HepG2 (cell line): ENCODE measurements around the gene DMAC2L. TPM values are rescaled to one million over a fixed set of nuclear protein-coding genes. Genes with fewer than 3 reads are reported as not detected.

Experiments
- ARNT2 ChIP-seq: sonication (generic); formaldehyde crosslinking; IDR thresholded peaks from 2 replicates; pipeline ENCODE4 v1.8.0; 2022; ENCODE audit warnings: mild to moderate bottlenecking, low read depth, missing genetic modification reagents, moderate library complexity
- CHD2 ChIP-seq: IDR thresholded peaks from 2 replicates; pipeline ENCODE4 v1.6.1; 2011; ENCODE audit warnings: low read depth, low read length, improper control_type of control experiment
- EHMT2 ChIP-seq: fragments of 200-600 bp; sonication (generic); IDR thresholded peaks from 2 replicates; pipeline ENCODE4 v1.7.0; 2017; ENCODE audit warnings: antibody characterized with exemption, low read depth, low read length, borderline replicate concordance
- GATAD1 ChIP-seq: IDR thresholded peaks from 2 replicates; pipeline ENCODE4 v1.6.1; 2016; ENCODE audit warnings: missing genetic modification reagents, missing compliant biosample characterization
- HDAC2 ChIP-seq: sonication (generic); formaldehyde crosslinking; IDR thresholded peaks from 2 replicates; pipeline ENCODE4 v1.4.0; 2020; ENCODE audit warnings: missing genetic modification reagents
- KLF9 ChIP-seq: IDR thresholded peaks from 2 replicates; pipeline ENCODE4 v1.6.1; 2016; ENCODE audit warnings: low read depth
- MIER2 ChIP-seq: IDR thresholded peaks from 2 replicates; pipeline ENCODE4 v1.6.1; 2016; ENCODE audit warnings: missing biosample characterization, missing genetic modification reagents
- RBFOX2 ChIP-seq: fragments of 200-400 bp; formaldehyde crosslinking; IDR thresholded peaks from 2 replicates; pipeline ENCODE4 v1.6.1; 2017; ENCODE audit warnings: low read depth, mild to moderate bottlenecking, low read length
- TEAD3 ChIP-seq: optimal IDR thresholded peaks from 2 replicates; pipeline ENCODE3; 2016; ENCODE audit warnings: borderline replicate concordance
- ZNF124 ChIP-seq: sonication (generic); formaldehyde crosslinking; IDR thresholded peaks from 2 replicates; pipeline ENCODE4 v1.4.0; 2020; ENCODE audit warnings: missing genetic modification reagents
- ZNF343 ChIP-seq: sonication (generic); formaldehyde crosslinking; IDR thresholded peaks from 2 replicates; pipeline ENCODE4 v1.4.0; 2020; ENCODE audit warnings: mild to moderate bottlenecking, missing genetic modification reagents
- ZSCAN12 ChIP-seq: sonication (generic); formaldehyde crosslinking; IDR thresholded peaks from 2 replicates; pipeline ENCODE4 v1.9.0; 2021; ENCODE audit warnings: mild to moderate bottlenecking, missing genetic modification reagents
- polyA plus RNA-seq, 8 experiments: library from polyadenylated mRNA; depleted of rRNA in 3 of 8; stranded (reverse) in 7 of 8; unstranded in 1 of 8; fragments of >200 nt; fragmentation: Illumina TruSeq in 4 of 8; extraction: Trizol in 4 of 8; gene quantifications; 2 replicates each; pipeline versions ENCODE4 v1.2.1 to v1.2.3, GENCODE V29; 2011 to 2016; ENCODE audit warnings: low read depth in 4 of 8, missing spikeins in 1 of 8, mixed read lengths in 1 of 8; ENCODE audit not compliant: insufficient read depth in 1 of 8
- total RNA-seq, 5 experiments: library from RNA; depleted of rRNA; stranded (reverse); fragments of >200 nt; fragmentation: Illumina TruSeq; extraction: Trizol; gene quantifications; 2 replicates each; pipeline ENCODE4 v1.2.3, GENCODE V29; 2016; ENCODE audit warnings: low read depth in 1 of 5
- TF ChIP-seq, protein P1 (sequence below): sonication (generic); formaldehyde crosslinking; IDR thresholded peaks from 2 replicates; pipeline ENCODE4 v1.5.0; 2020; ENCODE audit warnings: mild to moderate bottlenecking, missing genetic modification reagents, borderline replicate concordance
- TF ChIP-seq, protein P2 (sequence below): sonication (generic); formaldehyde crosslinking; IDR thresholded peaks from 2 replicates; pipeline ENCODE4 v1.8.0; 2022; ENCODE audit warnings: mild to moderate bottlenecking, missing genetic modification reagents, borderline replicate concordance
- TF ChIP-seq, protein P3 (sequence below): sonication (generic); formaldehyde crosslinking; IDR thresholded peaks from 2 replicates; pipeline ENCODE4 v1.8.1; 2023; ENCODE audit warnings: mild to moderate bottlenecking, missing genetic modification reagents
- TF ChIP-seq, protein P4 (sequence below): sonication (generic); formaldehyde crosslinking; IDR thresholded peaks from 2 replicates; pipeline ENCODE4 v1.8.1; 2022; ENCODE audit warnings: low read depth, mild to moderate bottlenecking, missing genetic modification reagents
- TF ChIP-seq, protein P5 (sequence below): sonication (generic); formaldehyde crosslinking; IDR thresholded peaks from 2 replicates; pipeline ENCODE4 v1.5.0; 2020; ENCODE audit warnings: mild to moderate bottlenecking, missing genetic modification reagents, moderate library complexity

The DMAC2L gene
- total and polyA plus RNA-seq, 2 of the 13 experiments (the other 11 are each of a cell fraction or from before 2014, with no cell fraction given), result 19.4 to 23.2 TPM

DNA sequence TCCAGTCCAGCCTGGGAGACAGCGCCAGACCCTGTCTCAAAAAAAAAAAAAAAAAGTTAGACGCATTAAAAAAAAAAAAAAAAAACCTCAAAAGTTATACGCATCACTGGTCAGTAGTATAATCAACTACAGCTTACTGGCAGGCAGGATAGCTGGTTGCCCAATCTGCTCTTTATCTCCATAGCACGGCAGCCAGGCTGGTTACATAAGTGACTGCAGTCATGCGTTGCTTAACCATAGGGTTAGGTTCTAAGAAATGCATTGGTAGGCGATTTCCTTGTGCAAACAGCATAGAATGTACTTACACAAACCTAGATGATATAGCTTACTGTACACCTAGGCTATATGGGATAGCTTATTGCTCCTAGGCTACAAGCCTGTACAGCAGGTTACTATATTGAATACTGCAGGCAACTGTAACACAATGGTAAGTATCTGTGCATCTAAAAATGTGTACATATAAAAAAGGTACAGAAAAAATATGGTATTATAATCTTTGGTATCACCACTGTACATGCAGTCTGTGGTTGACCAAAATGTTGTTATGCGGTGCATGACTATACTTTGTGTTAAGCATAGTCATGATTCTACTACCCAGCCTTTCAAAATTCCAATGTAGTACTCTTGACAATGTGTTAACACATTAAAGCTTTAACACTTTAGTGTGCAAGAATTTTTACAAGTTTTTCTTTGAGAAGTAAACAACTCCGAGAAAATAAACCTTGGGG is 8.2 kb upstream of the DMAC2L start (continued):
- TF ChIP-seq ZNF343 (no peak), KLF9 (CRISPR knock-in tag) (no peak), HDAC2 (CRISPR knock-in tag) (peak; percentile 87), ZSCAN12 (CRISPR knock-in tag) (no peak), GATAD1 (CRISPR knock-in tag) (peak; percentile 49; the same call in 1 of the 2 replicates), MIER2 (CRISPR knock-in tag) (peak; percentile 40; the same call in 1 of the 2 replicates), EHMT2 (no peak; the same call in 1 of the 2 replicates), CHD2 (no peak), RBFOX2 (no peak), ZNF124 (no peak), ARNT2 (0 out of 2 replicates have a peak, but pooled peaks have one; percentile 28), TEAD3 (CRISPR knock-in tag) (peak; percentile 83)
- TF ChIP-seq, protein P1, sequence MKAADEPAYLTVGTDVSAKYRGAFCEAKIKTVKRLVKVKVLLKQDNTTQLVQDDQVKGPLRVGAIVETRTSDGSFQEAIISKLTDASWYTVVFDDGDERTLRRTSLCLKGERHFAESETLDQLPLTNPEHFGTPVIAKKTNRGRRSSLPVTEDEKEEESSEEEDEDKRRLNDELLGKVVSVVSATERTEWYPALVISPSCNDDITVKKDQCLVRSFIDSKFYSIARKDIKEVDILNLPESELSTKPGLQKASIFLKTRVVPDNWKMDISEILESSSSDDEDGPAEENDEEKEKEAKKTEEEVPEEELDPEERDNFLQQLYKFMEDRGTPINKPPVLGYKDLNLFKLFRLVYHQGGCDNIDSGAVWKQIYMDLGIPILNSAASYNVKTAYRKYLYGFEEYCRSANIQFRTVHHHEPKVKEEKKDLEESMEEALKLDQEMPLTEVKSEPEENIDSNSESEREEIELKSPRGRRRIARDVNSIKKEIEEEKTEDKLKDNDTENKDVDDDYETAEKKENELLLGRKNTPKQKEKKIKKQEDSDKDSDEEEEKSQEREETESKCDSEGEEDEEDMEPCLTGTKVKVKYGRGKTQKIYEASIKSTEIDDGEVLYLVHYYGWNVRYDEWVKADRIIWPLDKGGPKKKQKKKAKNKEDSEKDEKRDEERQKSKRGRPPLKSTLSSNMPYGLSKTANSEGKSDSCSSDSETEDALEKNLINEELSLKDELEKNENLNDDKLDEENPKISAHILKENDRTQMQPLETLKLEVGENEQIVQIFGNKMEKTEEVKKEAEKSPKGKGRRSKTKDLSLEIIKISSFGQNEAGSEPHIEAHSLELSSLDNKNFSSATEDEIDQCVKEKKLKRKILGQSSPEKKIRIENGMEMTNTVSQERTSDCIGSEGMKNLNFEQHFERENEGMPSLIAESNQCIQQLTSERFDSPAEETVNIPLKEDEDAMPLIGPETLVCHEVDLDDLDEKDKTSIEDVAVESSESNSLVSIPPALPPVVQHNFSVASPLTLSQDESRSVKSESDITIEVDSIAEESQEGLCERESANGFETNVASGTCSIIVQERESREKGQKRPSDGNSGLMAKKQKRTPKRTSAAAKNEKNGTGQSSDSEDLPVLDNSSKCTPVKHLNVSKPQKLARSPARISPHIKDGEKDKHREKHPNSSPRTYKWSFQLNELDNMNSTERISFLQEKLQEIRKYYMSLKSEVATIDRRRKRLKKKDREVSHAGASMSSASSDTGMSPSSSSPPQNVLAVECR, result peak; percentile 48; the same call in 1 of the 2 replicates
- TF ChIP-seq, protein P2, sequence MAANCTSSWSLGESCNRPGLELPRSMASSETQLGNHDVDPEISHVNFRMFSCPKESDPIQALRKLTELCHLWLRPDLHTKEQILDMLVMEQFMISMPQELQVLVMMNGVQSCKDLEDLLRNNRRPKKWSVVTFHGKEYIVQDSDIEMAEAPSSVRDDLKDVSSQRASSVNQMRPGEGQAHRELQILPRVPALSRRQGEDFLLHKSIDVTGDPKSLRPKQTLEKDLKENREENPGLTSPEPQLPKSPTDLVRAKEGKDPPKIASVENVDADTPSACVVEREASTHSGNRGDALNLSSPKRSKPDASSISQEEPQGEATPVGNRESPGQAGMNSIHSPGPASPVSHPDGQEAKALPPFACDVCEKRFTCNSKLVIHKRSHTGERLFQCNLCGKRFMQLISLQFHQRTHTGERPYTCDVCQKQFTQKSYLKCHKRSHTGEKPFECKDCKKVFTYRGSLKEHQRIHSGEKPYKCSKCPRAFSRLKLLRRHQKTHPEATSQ (CRISPR knock-in tag), result 0 out of 2 replicates have a peak, but pooled peaks have one; percentile 47
- TF ChIP-seq, protein P3, sequence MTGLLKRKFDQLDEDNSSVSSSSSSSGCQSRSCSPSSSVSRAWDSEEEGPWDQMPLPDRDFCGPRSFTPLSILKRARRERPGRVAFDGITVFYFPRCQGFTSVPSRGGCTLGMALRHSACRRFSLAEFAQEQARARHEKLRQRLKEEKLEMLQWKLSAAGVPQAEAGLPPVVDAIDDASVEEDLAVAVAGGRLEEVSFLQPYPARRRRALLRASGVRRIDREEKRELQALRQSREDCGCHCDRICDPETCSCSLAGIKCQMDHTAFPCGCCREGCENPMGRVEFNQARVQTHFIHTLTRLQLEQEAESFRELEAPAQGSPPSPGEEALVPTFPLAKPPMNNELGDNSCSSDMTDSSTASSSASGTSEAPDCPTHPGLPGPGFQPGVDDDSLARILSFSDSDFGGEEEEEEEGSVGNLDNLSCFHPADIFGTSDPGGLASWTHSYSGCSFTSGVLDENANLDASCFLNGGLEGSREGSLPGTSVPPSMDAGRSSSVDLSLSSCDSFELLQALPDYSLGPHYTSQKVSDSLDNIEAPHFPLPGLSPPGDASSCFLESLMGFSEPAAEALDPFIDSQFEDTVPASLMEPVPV (CRISPR knock-in tag), result 0 out of 2 replicates have a peak, but pooled peaks have one; percentile 36
- TF ChIP-seq, protein P4, sequence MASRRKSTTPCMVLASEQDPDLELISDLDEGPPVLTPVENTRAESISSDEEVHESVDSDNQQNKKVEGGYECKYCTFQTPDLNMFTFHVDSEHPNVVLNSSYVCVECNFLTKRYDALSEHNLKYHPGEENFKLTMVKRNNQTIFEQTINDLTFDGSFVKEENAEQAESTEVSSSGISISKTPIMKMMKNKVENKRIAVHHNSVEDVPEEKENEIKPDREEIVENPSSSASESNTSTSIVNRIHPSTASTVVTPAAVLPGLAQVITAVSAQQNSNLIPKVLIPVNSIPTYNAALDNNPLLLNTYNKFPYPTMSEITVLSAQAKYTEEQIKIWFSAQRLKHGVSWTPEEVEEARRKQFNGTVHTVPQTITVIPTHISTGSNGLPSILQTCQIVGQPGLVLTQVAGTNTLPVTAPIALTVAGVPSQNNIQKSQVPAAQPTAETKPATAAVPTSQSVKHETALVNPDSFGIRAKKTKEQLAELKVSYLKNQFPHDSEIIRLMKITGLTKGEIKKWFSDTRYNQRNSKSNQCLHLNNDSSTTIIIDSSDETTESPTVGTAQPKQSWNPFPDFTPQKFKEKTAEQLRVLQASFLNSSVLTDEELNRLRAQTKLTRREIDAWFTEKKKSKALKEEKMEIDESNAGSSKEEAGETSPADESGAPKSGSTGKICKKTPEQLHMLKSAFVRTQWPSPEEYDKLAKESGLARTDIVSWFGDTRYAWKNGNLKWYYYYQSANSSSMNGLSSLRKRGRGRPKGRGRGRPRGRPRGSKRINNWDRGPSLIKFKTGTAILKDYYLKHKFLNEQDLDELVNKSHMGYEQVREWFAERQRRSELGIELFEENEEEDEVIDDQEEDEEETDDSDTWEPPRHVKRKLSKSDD, result peak; percentile 74; the same call in 1 of the 2 replicates
- TF ChIP-seq, protein P5, sequence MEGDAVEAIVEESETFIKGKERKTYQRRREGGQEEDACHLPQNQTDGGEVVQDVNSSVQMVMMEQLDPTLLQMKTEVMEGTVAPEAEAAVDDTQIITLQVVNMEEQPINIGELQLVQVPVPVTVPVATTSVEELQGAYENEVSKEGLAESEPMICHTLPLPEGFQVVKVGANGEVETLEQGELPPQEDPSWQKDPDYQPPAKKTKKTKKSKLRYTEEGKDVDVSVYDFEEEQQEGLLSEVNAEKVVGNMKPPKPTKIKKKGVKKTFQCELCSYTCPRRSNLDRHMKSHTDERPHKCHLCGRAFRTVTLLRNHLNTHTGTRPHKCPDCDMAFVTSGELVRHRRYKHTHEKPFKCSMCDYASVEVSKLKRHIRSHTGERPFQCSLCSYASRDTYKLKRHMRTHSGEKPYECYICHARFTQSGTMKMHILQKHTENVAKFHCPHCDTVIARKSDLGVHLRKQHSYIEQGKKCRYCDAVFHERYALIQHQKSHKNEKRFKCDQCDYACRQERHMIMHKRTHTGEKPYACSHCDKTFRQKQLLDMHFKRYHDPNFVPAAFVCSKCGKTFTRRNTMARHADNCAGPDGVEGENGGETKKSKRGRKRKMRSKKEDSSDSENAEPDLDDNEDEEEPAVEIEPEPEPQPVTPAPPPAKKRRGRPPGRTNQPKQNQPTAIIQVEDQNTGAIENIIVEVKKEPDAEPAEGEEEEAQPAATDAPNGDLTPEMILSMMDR (CRISPR knock-in tag), result no peak
